K562 (cell line): Measurements from ENCODE around the gene PRPS1L1.

ENCODE experiments used
- CCAR2 ChIP-seq: fragments of 200-400 bp; formaldehyde crosslinking; IDR thresholded peaks from 2 replicates; pipeline ENCODE4 v1.6.1; 2017; ENCODE audit warnings: mild to moderate bottlenecking, low read depth, low read length
- CEBPB ChIP-seq: fragments of 450-650 bp; IDR thresholded peaks from 2 replicates; pipeline ENCODE4 v1.6.1; 2016; ENCODE audit warnings: missing genetic modification characterization, missing compliant biosample characterization
- E2F6 ChIP-seq, 2 experiments: IDR thresholded peaks; 2 replicates each; pipeline ENCODE4 v1.6.1; 2011; ENCODE audit warnings: borderline replicate concordance in 1 of 2, control low read depth in 1 of 2, low read depth in 1 of 2, low read length in 1 of 2, mild to moderate bottlenecking in 1 of 2, mixed read lengths in 1 of 2, moderate library complexity in 1 of 2; ENCODE audit not compliant: insufficient read depth in 1 of 2, insufficient read length in 1 of 2, poor library complexity in 1 of 2, severe bottlenecking in 1 of 2; ENCODE audit errors: extremely low read depth in 1 of 2
- FOXK1 ChIP-seq: sonication (generic); formaldehyde crosslinking; IDR thresholded peaks from 2 replicates; pipeline ENCODE4 v1.8.0; 2022; ENCODE audit warnings: missing genetic modification reagents, mild to moderate bottlenecking, borderline replicate concordance
- POLR2A ChIP-seq: fragments of 450-650 bp; conservative IDR thresholded peaks from 2 replicates; pipeline ENCODE4 v1.6.1; 2016
- STAT6 ChIP-seq: sonication (generic); formaldehyde crosslinking; IDR thresholded peaks from 2 replicates; pipeline ENCODE4 v1.8.1; 2023; ENCODE audit warnings: mild to moderate bottlenecking, missing genetic modification reagents
- TBP ChIP-seq: optimal IDR thresholded peaks from 2 replicates; pipeline ENCODE3; 2011; ENCODE audit warnings: low read depth, low read length, improper control_type of control experiment
- ZNF518B ChIP-seq: fragments of 250-450 bp; sonication (Bioruptor Pico); IDR thresholded peaks from 2 replicates; pipeline ENCODE4 v1.5.0; 2021; ENCODE audit warnings: mild to moderate bottlenecking, moderate library complexity

- TF ChIP-seq E2F6 (IDR thresholded peaks at IDR 0.05; ENCODE audit: borderline replicate concordance in 1 of 2, extremely low read depth in 1 of 2, insufficient read depth in 1 of 2, insufficient read length in 1 of 2, low read depth in 1 of 2, low read length in 1 of 2, poor library complexity in 1 of 2, severe bottlenecking in 1 of 2) (no peak), POLR2A (no peak), STAT6 (no peak), FOXK1 (CRISPR knock-in tag) (no peak), ZNF518B (CRISPR knock-in tag) (no peak), CCAR2 (no peak), CEBPB (tag) (no peak), TBP (no peak)
Measured at GRCh38 chr7:18059171-18059570, 31.5 kb upstream of the PRPS1L1 start.
